ENCODE measurements around the gene SLC4A8. TPM values are rescaled to one million over a fixed set of nuclear protein-coding genes. Genes with fewer than 3 reads are reported as not detected.

Gene SLC4A8
- total RNA-seq, 3 donors from 2014 or later, result 0.82 to 2.9 (median 1.1) TPM

- H3K9me3 Mint-ChIP-seq, result no peaks in the 10 kb centered on the region
These were observed 34.2 kb upstream of the SLC4A8 start for GRCh38 chr12:51390457-51390856.

DNA sequence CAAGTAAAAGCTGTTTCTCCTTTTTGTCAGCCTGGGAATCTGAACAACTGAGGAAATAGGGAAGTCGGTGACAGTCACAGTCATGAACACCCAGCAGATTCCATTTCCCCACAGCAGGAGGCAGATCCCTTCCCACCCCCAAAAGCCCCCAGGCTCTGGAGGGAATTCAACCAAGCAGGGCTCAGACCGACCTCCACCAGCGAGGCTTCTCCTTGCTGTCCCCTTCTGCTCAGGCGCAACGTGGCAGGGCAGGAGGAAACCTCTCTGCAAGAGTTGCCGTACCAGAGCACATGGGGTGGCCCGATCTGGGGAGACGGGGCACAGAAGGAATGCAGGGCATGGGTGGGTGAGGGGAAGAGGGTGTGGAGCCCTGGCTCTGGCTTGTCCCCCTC, 33.7 kb upstream of the SLC4A8 start:
- ATAC-seq (peak; percentile 3 to 16), DNase-seq (peak; percentile 20)
- Mint-ChIP-seq H3K36me3 (ENCODE audit: insufficient read depth) (peaks cover 2% of the 10 kb centered on the region), H3K4me1 (ENCODE audit: low read depth) (peaks cover 76% of the 10 kb centered on the region), H3K27me3 (ENCODE audit: low read depth) (no peaks in the 10 kb centered on the region), H3K9me3 (no peaks in the 10 kb centered on the region), H3K4me3 (peak overlapping the region; percentile 91)

More at GRCh38 chr12:51390457-51390856, 34.2 kb upstream of the SLC4A8 start:
- peaks cover 72% of the 10 kb centered on the region for H3K4me1 Mint-ChIP-seq (ENCODE audit: low read depth)
- DNase-seq (no peak), ATAC-seq (no peak)
- no peaks in the 10 kb centered on the region for H3K27me3 Mint-ChIP-seq (ENCODE audit: low read depth)
- H3K36me3 Mint-ChIP-seq (ENCODE audit: insufficient read depth), result peaks cover 2% of the 10 kb centered on the region
- peak overlapping the region; percentile 91 for H3K4me3 Mint-ChIP-seq

- Mint-ChIP-seq H3K4me1 (ENCODE audit: low read depth) (peaks cover 76% of the 10 kb centered on the region), H3K4me3 (peak within 1 kb of the TSS; percentile 91), H3K27me3 (ENCODE audit: low read depth) (no peaks in the 10 kb centered on the region), H3K9me3 (no peaks in the 10 kb centered on the region), H3K36me3 (ENCODE audit: insufficient read depth) (no peaks in the 10 kb centered on the region)
- DNase-seq (peak; percentile 70), ATAC-seq (peak; percentile 69 to 71)
These were observed 33.1 kb upstream of the SLC4A8 start, which contains the start of gene GALNT6 for GRCh38 chr12:51391283-51392123. Gene GALNT6 (minus strand): TSS chr12:51391406. CDS start chr12:51379781, 11,625 bp downstream.

DNA sequence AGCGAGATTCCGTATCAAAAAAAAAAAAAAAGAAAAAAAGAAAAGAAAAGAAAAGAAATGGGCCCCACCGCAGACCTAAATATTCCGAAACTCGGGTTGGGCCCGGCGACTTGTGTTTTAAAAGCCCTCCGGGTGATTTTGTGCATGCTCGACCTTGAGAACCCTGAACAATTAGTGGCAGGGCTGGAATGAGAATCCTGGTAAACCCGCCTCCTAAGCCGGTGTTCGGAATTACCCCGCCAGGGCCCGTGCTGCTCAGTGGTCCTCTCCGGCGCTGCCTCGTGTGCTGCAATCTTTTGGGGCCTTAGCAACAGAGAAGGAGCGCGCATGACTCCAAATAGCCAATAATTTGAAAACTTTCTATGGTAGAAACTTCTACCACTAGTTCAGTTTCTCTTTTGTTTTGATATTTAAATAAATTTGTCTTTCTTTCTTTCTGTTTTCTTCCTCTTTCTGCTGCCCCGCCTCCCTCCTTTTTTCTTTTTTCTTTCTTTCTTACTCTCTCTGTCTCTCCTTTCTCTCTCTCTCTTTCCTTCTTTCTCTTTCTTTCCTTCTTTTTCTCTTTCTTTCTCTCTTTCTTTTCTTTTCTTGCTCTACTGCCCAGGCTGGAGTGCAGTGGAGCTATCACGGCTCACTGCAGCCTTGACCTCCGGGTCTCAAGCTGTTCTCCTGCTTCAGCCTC, 31.9 kb upstream of the SLC4A8 start:
- Mint-ChIP-seq H3K9me3 (no peaks in the 10 kb centered on the region), H3K4me1 (ENCODE audit: low read depth) (peaks cover 71% of the 10 kb centered on the region), H3K36me3 (ENCODE audit: insufficient read depth) (no peaks in the 10 kb centered on the region), H3K4me3 (peak overlapping the region; percentile 78), H3K27me3 (ENCODE audit: low read depth) (no peaks in the 10 kb centered on the region)
- ATAC-seq (peak; percentile 10 to 20), DNase-seq (peak; percentile 14)

GRCh38 chr12:51393676-51394545, 30.7 kb upstream of the SLC4A8 start:
- Mint-ChIP-seq H3K4me3 (peak overlapping the region; percentile 71), H3K4me1 (ENCODE audit: low read depth) (peaks cover 64% of the 10 kb centered on the region), H3K9me3 (no peaks in the 10 kb centered on the region), H3K36me3 (ENCODE audit: insufficient read depth) (no peaks in the 10 kb centered on the region), H3K27me3 (ENCODE audit: low read depth) (no peaks in the 10 kb centered on the region)
- DNase-seq, result peak; percentile 56
- peak; percentile 64 to 65 for ATAC-seq

- H3K9me3 Mint-ChIP-seq, result no peaks in the 10 kb centered on the region
- peak; percentile 12 for DNase-seq
- H3K27me3 Mint-ChIP-seq (ENCODE audit: low read depth), result no peaks in the 10 kb centered on the region
- peaks cover 51% of the 10 kb centered on the region for H3K4me1 Mint-ChIP-seq (ENCODE audit: low read depth)
- H3K4me3 Mint-ChIP-seq, result peak overlapping the region; percentile 19
- no peaks in the 10 kb centered on the region for H3K36me3 Mint-ChIP-seq (ENCODE audit: insufficient read depth)
- peak; percentile 28 to 40 for ATAC-seq
These were observed 29.1 kb upstream of the SLC4A8 start for GRCh38 chr12:51395283-51396230.

DNA sequence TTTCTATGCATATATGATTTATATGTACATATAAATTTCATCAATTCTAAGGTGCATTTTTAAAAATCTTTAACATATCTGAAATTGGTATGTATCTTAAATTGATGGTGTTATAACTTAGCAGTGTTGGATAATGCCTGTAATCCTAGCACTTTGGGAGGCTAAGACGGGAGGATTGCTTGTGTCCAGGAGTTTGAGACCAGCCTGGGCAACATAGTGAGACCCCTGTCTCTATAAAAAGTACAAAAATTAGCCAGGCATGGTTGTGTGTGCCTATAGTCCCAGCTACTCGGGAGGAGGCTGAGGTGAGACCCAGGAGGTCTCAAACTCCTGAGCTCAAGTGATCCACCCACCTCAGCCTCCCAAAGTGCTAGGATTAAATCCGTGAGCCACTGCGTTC, 27.0 kb upstream of the SLC4A8 start:
- H3K27me3 Mint-ChIP-seq (ENCODE audit: low read depth), result no peaks in the 10 kb centered on the region
- ATAC-seq, result no peak
- peaks cover 37% of the 10 kb centered on the region for H3K4me1 Mint-ChIP-seq (ENCODE audit: low read depth)

DNA sequence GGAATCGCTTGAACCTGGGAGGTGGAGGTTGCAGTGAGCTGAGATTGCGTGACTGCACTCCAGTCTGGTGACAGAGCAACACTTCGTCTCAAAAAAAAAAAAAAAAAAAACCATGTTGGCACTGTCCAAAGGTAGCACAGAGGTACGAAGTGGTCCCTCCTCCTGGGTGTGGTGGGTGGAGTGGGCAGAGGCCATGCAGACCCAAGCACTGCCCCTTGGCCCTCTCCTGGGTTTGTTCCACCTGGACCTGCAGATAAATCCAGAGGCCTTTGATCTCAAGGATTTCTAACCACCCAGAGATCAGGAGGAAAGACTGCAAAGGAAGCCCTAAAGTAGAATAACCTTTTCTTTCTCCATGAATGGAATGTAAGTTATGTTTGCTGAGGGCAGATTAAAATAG, 24.7 kb upstream of the SLC4A8 start:
- H3K36me3 Mint-ChIP-seq (ENCODE audit: insufficient read depth), result no peaks in the 10 kb centered on the region
- H3K4me1 Mint-ChIP-seq (ENCODE audit: low read depth), result peaks cover 15% of the 10 kb centered on the region
- H3K9me3 Mint-ChIP-seq, result no peaks in the 10 kb centered on the region
- no peak overlapping the region for H3K4me3 Mint-ChIP-seq
- ATAC-seq (no peak), DNase-seq (no peak)
- no peaks in the 10 kb centered on the region for H3K27me3 Mint-ChIP-seq (ENCODE audit: low read depth)

More for the DNA sequence above, 27.0 kb upstream of the SLC4A8 start:
- no peaks in the 10 kb centered on the region for H3K9me3 Mint-ChIP-seq
- no peak for DNase-seq
- H3K36me3 Mint-ChIP-seq (ENCODE audit: insufficient read depth), result no peaks in the 10 kb centered on the region
- H3K4me3 Mint-ChIP-seq, result no peak overlapping the region

- Mint-ChIP-seq H3K27me3 (ENCODE audit: low read depth) (no peaks in the 10 kb centered on the region), H3K4me3 (no peak overlapping the region), H3K4me1 (ENCODE audit: low read depth) (peaks cover 4% of the 10 kb centered on the region), H3K9me3 (no peaks in the 10 kb centered on the region), H3K36me3 (ENCODE audit: insufficient read depth) (no peaks in the 10 kb centered on the region)
- no peak for DNase-seq
- ATAC-seq, result no peak
These were observed 23.6 kb upstream of the SLC4A8 start for GRCh38 chr12:51401020-51401419.

DNA sequence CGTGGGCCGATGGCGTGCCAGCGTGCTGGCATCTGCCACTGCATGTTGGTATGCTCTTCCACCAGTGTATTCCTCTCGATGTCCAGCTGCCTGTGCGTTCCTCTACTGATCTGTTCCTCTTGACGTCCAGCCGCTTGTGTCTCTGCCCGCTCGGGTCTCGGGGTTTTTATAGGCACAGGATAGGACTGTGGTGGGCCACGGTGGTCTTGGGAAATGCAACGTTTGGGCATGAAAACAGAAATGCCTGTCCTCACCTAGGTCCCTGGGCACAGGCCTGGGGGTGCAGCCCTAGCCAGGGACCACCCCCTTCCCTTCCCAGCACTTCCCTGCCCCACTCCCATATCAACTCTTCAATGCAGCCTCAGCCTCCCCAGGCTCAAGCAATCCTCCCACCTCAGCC, 23.1 kb upstream of the SLC4A8 start:
- no peak overlapping the region for H3K4me3 Mint-ChIP-seq
- ATAC-seq (no peak), DNase-seq (no peak)
- H3K4me1 Mint-ChIP-seq (ENCODE audit: low read depth), result peaks cover 1% of the 10 kb centered on the region
- H3K36me3 Mint-ChIP-seq (ENCODE audit: insufficient read depth), result no peaks in the 10 kb centered on the region
- H3K9me3 Mint-ChIP-seq, result no peaks in the 10 kb centered on the region
- H3K27me3 Mint-ChIP-seq (ENCODE audit: low read depth), result no peaks in the 10 kb centered on the region

- peaks cover 1% of the 10 kb centered on the region for H3K4me1 Mint-ChIP-seq (ENCODE audit: low read depth)
- H3K9me3 Mint-ChIP-seq, result no peaks in the 10 kb centered on the region
- no peaks in the 10 kb centered on the region for H3K36me3 Mint-ChIP-seq (ENCODE audit: insufficient read depth)
- DNase-seq (no peak), ATAC-seq (no peak)
- no peak overlapping the region for H3K4me3 Mint-ChIP-seq
- no peaks in the 10 kb centered on the region for H3K27me3 Mint-ChIP-seq (ENCODE audit: low read depth)
These were observed 22.7 kb upstream of the SLC4A8 start for GRCh38 chr12:51401900-51402299.

GRCh38 chr12:51403159-51403558, 21.5 kb upstream of the SLC4A8 start:
- Mint-ChIP-seq H3K4me3 (no peak overlapping the region), H3K27me3 (ENCODE audit: low read depth) (no peaks in the 10 kb centered on the region), H3K9me3 (no peaks in the 10 kb centered on the region), H3K36me3 (ENCODE audit: insufficient read depth) (no peaks in the 10 kb centered on the region), H3K4me1 (ENCODE audit: low read depth) (no peaks in the 10 kb centered on the region)
- DNase-seq, result no peak
- ATAC-seq, result no peak

GRCh38 chr12:51403681-51404136, 20.9 kb upstream of the SLC4A8 start:
- ATAC-seq, result no peak
- H3K4me1 Mint-ChIP-seq (ENCODE audit: low read depth), result no peaks in the 10 kb centered on the region

More at GRCh38 chr12:51403681-51404136, 20.9 kb upstream of the SLC4A8 start:
- Mint-ChIP-seq H3K4me3 (no peak overlapping the region), H3K27me3 (ENCODE audit: low read depth) (no peaks in the 10 kb centered on the region), H3K9me3 (no peaks in the 10 kb centered on the region), H3K36me3 (ENCODE audit: insufficient read depth) (no peaks in the 10 kb centered on the region)
- no peak for DNase-seq
